GM12878 (cell line): ENCODE measurements around the gene OR1F1. TPM values are rescaled to one million over a fixed set of nuclear protein-coding genes. Genes with fewer than 3 reads are reported as not detected.

Source experiments
- ATAC-seq: fragments of 200-7000 bp; cut with Tn5 transposase; 3 replicates; pipeline ENCODE4 v1.9.1; 2020; ENCODE audit warnings: mild to moderate bottlenecking, moderate library complexity
- BruUV-seq: library from RNA; stranded (reverse); fragments of 400-500 nt; replicated peaks from 2 replicates; lab custom pipeline; 2021; lab: Mats Ljungman, UMichigan
- CTCF ChIA-PET: fragments of 300-600 bp; sonication (Branson Sonifier 250); formaldehyde crosslinking; extraction: SDS; loops from one replicate; lab custom pipeline; 2021; ENCODE audit warnings: inconsistent platforms; lab: Yijun Ruan, JAX
- POLR2A ChIA-PET: fragments of 350-600 bp; formaldehyde crosslinking; extraction: SDS; loops from one replicate; lab custom pipeline; 2021; ENCODE audit warnings: inconsistent platforms; lab: Charles Lee
- RAD21 ChIA-PET: fragments of 300-600 bp; sonication (Branson Sonifier 250); formaldehyde crosslinking; loops from one replicate; lab custom pipeline; 2023; ENCODE audit warnings: antibody characterized with exemption; ENCODE audit not compliant: unreplicated experiment; lab: Charles Lee
- SMC1A ChIA-PET: fragments of 300-600 bp; sonication (Branson Sonifier 250); formaldehyde crosslinking; loops from one replicate; lab custom pipeline; 2023; ENCODE audit not compliant: unreplicated experiment, uncharacterized antibody; lab: Charles Lee
- DNase-seq: peaks from one replicate; pipeline ENCODE4 v3.0.0-alpha.2; 2011; ENCODE audit warnings: low read depth, low spot score
- FAIRE-seq: peaks from 3 replicates; lab custom pipeline; 2011; peaks lifted over from hg19 to GRCh38; lab: Jason Lieb, UNC
- H2AFZ ChIP-seq: 2 replicates; pipeline ENCODE4 v1.6.0; 2011; ENCODE audit warnings: low read depth, low read length, control low read depth; ENCODE audit not compliant: control insufficient read depth
- H3K27ac ChIP-seq: 2 replicates; pipeline ENCODE4 v1.5.1; 2011; ENCODE audit warnings: control low read depth; ENCODE audit not compliant: control insufficient read depth, insufficient read depth
- H3K27me3 ChIP-seq, 2 experiments: replicated peaks in 1 of 2; 2 replicates each; pipeline versions ENCODE4 v1.6.0 to v1.6.1; 2011; ENCODE audit warnings: low read length in 1 of 2; ENCODE audit not compliant: control insufficient read depth in 2 of 2, insufficient read depth in 2 of 2
- H3K36me3 ChIP-seq, 2 experiments: 2 replicates each; pipeline ENCODE4 v1.5.1; 2011; ENCODE audit warnings: low read length in 1 of 2; ENCODE audit not compliant: control insufficient read depth in 2 of 2, insufficient read depth in 2 of 2
- H3K4me1 ChIP-seq: 2 replicates; pipeline ENCODE4 v1.6.1; 2011; ENCODE audit warnings: mild to moderate bottlenecking, low read length, moderate library complexity, mixed read lengths; ENCODE audit not compliant: control insufficient read depth, insufficient read depth
- H3K4me2 ChIP-seq: 2 replicates; pipeline ENCODE4 v1.6.0; 2011; ENCODE audit warnings: control low read depth; ENCODE audit not compliant: control insufficient read depth, insufficient read depth
- H3K4me3 ChIP-seq: fragments of 200-600 bp; sonication (generic); 2 replicates; pipeline ENCODE4 v1.5.1; 2016
- H3K79me2 ChIP-seq: 2 replicates; pipeline ENCODE4 v1.6.0; 2011; ENCODE audit warnings: low read length; ENCODE audit not compliant: control insufficient read depth, insufficient read depth
- H3K9ac ChIP-seq: 2 replicates; pipeline ENCODE4 v1.8.0; 2011; ENCODE audit warnings: low read length, control low read depth, mixed read lengths; ENCODE audit not compliant: control insufficient read depth, insufficient read depth
- H3K9me3 ChIP-seq: replicated peaks from 3 replicates; pipeline ENCODE4 v1.5.1; 2011; ENCODE audit warnings: mild to moderate bottlenecking, low read length; ENCODE audit not compliant: control insufficient read depth, insufficient read depth
- H4K20me1 ChIP-seq: 2 replicates; pipeline ENCODE4 v1.6.0; 2011; ENCODE audit not compliant: control insufficient read depth, insufficient read depth
- BRCA1 ChIP-seq: IDR thresholded peaks from 2 replicates; pipeline ENCODE4 v1.6.1; 2011; ENCODE audit warnings: low read depth, low read length, improper control_type of control experiment
- CBFB ChIP-seq: IDR thresholded peaks from 2 replicates; pipeline ENCODE4 v1.6.1; 2016; ENCODE audit warnings: antibody characterized with exemption, low read depth
- CEBPZ ChIP-seq: fragments of 150-350 bp; IDR thresholded peaks from 2 replicates; pipeline ENCODE4 v1.6.1; 2016; ENCODE audit warnings: low read depth, low read length
- ETV6 ChIP-seq, 2 experiments: fragments of 450-650 bp in 1 of 2; IDR thresholded peaks in 1 of 2; conservative IDR thresholded peaks in 1 of 2; 2 replicates each; pipeline ENCODE4 v1.6.1; 2014; ENCODE audit warnings: antibody characterized with exemption in 1 of 2, borderline replicate concordance in 1 of 2, low read depth in 1 of 2, mild to moderate bottlenecking in 1 of 2, moderate library complexity in 1 of 2
- GATAD2B ChIP-seq: fragments of 450-650 bp; conservative IDR thresholded peaks from 2 replicates; pipeline ENCODE4 v1.6.1; 2017; ENCODE audit warnings: low read depth, mild to moderate bottlenecking, moderate library complexity
- IRF5 ChIP-seq: fragments of 450-650 bp; IDR thresholded peaks from 2 replicates; pipeline ENCODE4 v1.6.1; 2017; ENCODE audit warnings: borderline replicate concordance
- LARP7 ChIP-seq: fragments of 450-650 bp; IDR thresholded peaks from 2 replicates; pipeline ENCODE4 v1.6.1; 2017; ENCODE audit warnings: mild to moderate bottlenecking
- MLLT1 ChIP-seq: fragments of 450-650 bp; IDR thresholded peaks from 2 replicates; pipeline ENCODE4 v1.6.1; 2016; ENCODE audit warnings: mild to moderate bottlenecking
- PAX5 ChIP-seq: IDR thresholded peaks from 2 replicates; pipeline ENCODE4 v1.6.1; 2011; ENCODE audit warnings: low read depth, low read length, borderline replicate concordance
- RAD51 ChIP-seq: fragments of 450-650 bp; IDR thresholded peaks from 2 replicates; pipeline ENCODE4 v1.6.1; 2016; ENCODE audit warnings: moderate library complexity, mild to moderate bottlenecking, inconsistent platforms
- RUNX3 ChIP-seq: IDR thresholded peaks from 2 replicates; pipeline ENCODE4 v1.6.1; 2012; ENCODE audit warnings: low read length, inconsistent platforms
- SMAD1 ChIP-seq: fragments of 450-650 bp; IDR thresholded peaks from 2 replicates; pipeline ENCODE4 v1.6.1; 2018; ENCODE audit warnings: mild to moderate bottlenecking, low read depth; ENCODE audit not compliant: partially characterized antibody
- SRF ChIP-seq, 2 experiments: IDR thresholded peaks; 2 replicates each; pipeline ENCODE4 v1.6.1; 2011; ENCODE audit warnings: low read depth in 2 of 2, low read length in 2 of 2, mild to moderate bottlenecking in 1 of 2, moderate library complexity in 1 of 2
- TCF7 ChIP-seq: IDR thresholded peaks from 2 replicates; pipeline ENCODE4 v1.6.1; 2014; ENCODE audit warnings: antibody characterized with exemption, borderline replicate concordance
- YY1 ChIP-seq: IDR thresholded peaks from 2 replicates; pipeline ENCODE4 v1.6.1; 2011; ENCODE audit warnings: low read depth, mild to moderate bottlenecking, low read length
- WGBS: methylation state at CpG from one replicate; pipeline ENCODE4 v1.1.6; 2016; ENCODE audit warnings: low lambda C conversion rate; ENCODE audit not compliant: insufficient replicate concordance, insufficient coverage; ENCODE audit errors: missing lambda C conversion rate; 5-methylcytosine and 5-hydroxymethylcytosine counted together
- in situ Hi-C: fragments of 300-500 bp; cut with MboI; formaldehyde crosslinking; loops from 9 replicates; pipeline ENCODE4 v1.14.3; 2018; ENCODE audit warnings: mixed read lengths
- intact Hi-C: fragments of 100-400 bp; cut with micrococcal nuclease; formaldehyde crosslinking; loops from one replicate; pipeline ENCODE4 v1.14.2; 2022; ENCODE audit not compliant: unreplicated experiment
- polyA plus RNA-seq, 11 experiments: library from polyadenylated mRNA; depleted of rRNA in 4 of 11; unstranded in 6 of 11; stranded (reverse) in 5 of 11; fragments of >200 nt; fragmentation: Nextera tagmentation in 4 of 11; fragmentation: Illumina TruSeq in 1 of 11; extraction: Ambion mirVana in 4 of 11; extraction: Trizol in 1 of 11; gene quantifications; 1 replicate in 1 of 11; 2 replicates in 10 of 11; pipeline versions ENCODE4 v1.2.1 to v1.2.3, GENCODE V29; 2011 to 2016; ENCODE audit warnings: inconsistent platforms in 2 of 11, missing spikeins in 2 of 11, low read depth in 1 of 11
- total RNA-seq, 4 experiments: library from RNA; depleted of rRNA in 3 of 4; stranded (reverse); fragments of >200 nt in 3 of 4; fragmentation: Illumina TruSeq in 1 of 4; extraction: Trizol in 1 of 4; gene quantifications; 2 replicates each; pipeline versions ENCODE4 v1.2.1 to v1.2.3, GENCODE V29; 2013 to 2021

OR1F1 gene
- total and polyA plus RNA-seq, 10 of the 15 experiments (the other 5 are each of a cell fraction or from before 2014, with no cell fraction given) = 0.10 to 0.14 (median 0.12) TPM; not detected in 7

- Histone ChIP-seq H2AFZ (peak overlapping the region; percentile 71), H3K27me3 (no peaks in the 10 kb centered on the region; a peak in 2 of 4 replicates)
Measured at GRCh38 chr16:3183445-3184139, 4.4 kb upstream of the OR1F1 start.

More at GRCh38 chr16:3183445-3184139, 4.4 kb upstream of the OR1F1 start:
- Histone ChIP-seq H3K36me3 (no peaks in the 10 kb centered on the region), H4K20me1 (no peaks in the 10 kb centered on the region), H3K9ac (peak overlapping the region; percentile 39), H3K9me3 (no peaks in the 10 kb centered on the region), H3K27ac (no peak overlapping the region), H3K79me2 (no peaks in the 10 kb centered on the region), H3K4me2 (peak overlapping the region; percentile 95), H3K4me3 (peak overlapping the region; percentile 65), H3K4me1 (peaks cover 15% of the 10 kb centered on the region)
- intact Hi-C loops (no loop called here), in situ Hi-C loops (no loop called here)
- no peak for DNase-seq
- peak; percentile 34 for ATAC-seq
- ChIA-PET SMC1A (no interaction called here), RAD21 (no interaction called here), POLR2A (no interaction called here), CTCF (interaction anchor here (0.8 to 2.8 kb wide), 4 partner anchors 9 to 344 kb away, joined by 3 to 15 read pairs (median 4); no protein-coding TSS in a partner anchor)
- WGBS = 7% methylated on average over 42 of the region's 42 CpGs
- no TSS peak for BruUV-seq
- TF ChIP-seq RAD51 (no peak), SRF (IDR thresholded peaks at IDR 0.05; ENCODE audit: low read depth in 2 of 2, low read length in 2 of 2) (no peak), CBFB (peak; percentile 20; the same call in 1 of the 2 replicates), YY1 (0 out of 2 replicates have a peak, but pooled peaks have one; percentile 7), BRCA1 (no peak), ETV6 (conservative IDR thresholded peaks at IDR 0.05 in 1 of 2, IDR thresholded peaks at IDR 0.05 in 1 of 2; ENCODE audit: borderline replicate concordance in 1 of 2, low read depth in 1 of 2) (no peak), MLLT1 (no peak), GATAD2B (no peak), LARP7 (no peak), PAX5 (no peak), SMAD1 (no peak), RUNX3 (peak; percentile 4; the same call in 1 of the 2 replicates), CEBPZ (no peak), IRF5 (no peak), TCF7 (no peak)
- no peak for FAIRE-seq
